HUES6 (cell line): ENCODE measurements around the gene S1PR5.

Experiments used
- H3K27ac ChIP-seq: 2 replicates; pipeline ENCODE4 v1.7.0; 2013; ENCODE audit warnings: low read depth, mild to moderate bottlenecking, low read length, inconsistent platforms
- H3K27me3 ChIP-seq: 2 replicates; pipeline ENCODE4 v1.6.1; 2013; ENCODE audit warnings: low read length; ENCODE audit not compliant: control insufficient read depth, insufficient read depth
- H3K36me3 ChIP-seq: 2 replicates; pipeline ENCODE4 v1.6.1; 2013; ENCODE audit warnings: low read length; ENCODE audit not compliant: control insufficient read depth, insufficient read depth
- H3K4me1 ChIP-seq: 2 replicates; pipeline ENCODE4 v1.6.1; 2013; ENCODE audit warnings: low read length; ENCODE audit not compliant: control insufficient read depth, insufficient read depth
- H3K4me3 ChIP-seq: 2 replicates; pipeline ENCODE4 v1.5.1; 2013; ENCODE audit warnings: low read depth, low read length
- H3K9ac ChIP-seq: one replicate; pipeline ENCODE4 v1.6.1; 2013; ENCODE audit warnings: mild to moderate bottlenecking, low read length
- H3K9me3 ChIP-seq: 2 replicates; pipeline ENCODE4 v1.6.1; 2013; ENCODE audit warnings: low read depth, low read length; ENCODE audit not compliant: control insufficient read depth, insufficient read depth

S1PR5 gene

GRCh38 chr19:10497371-10497770 is 19.9 kb downstream of the S1PR5 start:
- H3K4me1 ChIP-seq, result peaks cover 18% of the 10 kb centered on the region
- no peak overlapping the region for H3K27ac ChIP-seq
- H3K36me3 ChIP-seq, result peaks cover 45% of the 10 kb centered on the region

GRCh38 chr19:10491472-10492047 is 25.7 kb downstream of the S1PR5 start:
- H3K27ac ChIP-seq, result no peak overlapping the region
- no peak overlapping the region for H3K4me3 ChIP-seq
- no peak overlapping the region for H3K9ac ChIP-seq
- H3K4me1 ChIP-seq, result no peaks in the 10 kb centered on the region
- no peaks in the 10 kb centered on the region for H3K9me3 ChIP-seq
- no peaks in the 10 kb centered on the region for H3K27me3 ChIP-seq
- peaks cover 71% of the 10 kb centered on the region for H3K36me3 ChIP-seq

More at GRCh38 chr19:10497371-10497770, 19.9 kb downstream of the S1PR5 start:
- Histone ChIP-seq H3K27me3 (no peaks in the 10 kb centered on the region), H3K9me3 (no peaks in the 10 kb centered on the region), H3K4me3 (no peak overlapping the region), H3K9ac (no peak overlapping the region)

- Histone ChIP-seq H3K36me3 (peaks cover 60% of the 10 kb centered on the region), H3K4me3 (no peak overlapping the region), H3K9ac (no peak overlapping the region), H3K27me3 (no peaks in the 10 kb centered on the region), H3K27ac (no peak overlapping the region), H3K4me1 (no peaks in the 10 kb centered on the region), H3K9me3 (no peaks in the 10 kb centered on the region)
These were observed 30.7 kb downstream of the S1PR5 start for GRCh38 chr19:10486551-10486950.

GRCh38 chr19:10478903-10479384 is 38.3 kb downstream of the S1PR5 start:
- Histone ChIP-seq H3K27me3 (peaks cover 9% of the 10 kb centered on the region), H3K4me1 (no peaks in the 10 kb centered on the region), H3K9me3 (no peaks in the 10 kb centered on the region), H3K36me3 (no peaks in the 10 kb centered on the region), H3K9ac (no peak overlapping the region), H3K27ac (no peak overlapping the region), H3K4me3 (no peak overlapping the region)

- H3K27me3 ChIP-seq, result peaks cover 9% of the 10 kb centered on the region
- H3K27ac ChIP-seq, result no peak overlapping the region
- H3K9me3 ChIP-seq, result no peaks in the 10 kb centered on the region
- no peak overlapping the region for H3K9ac ChIP-seq
- H3K36me3 ChIP-seq, result no peaks in the 10 kb centered on the region
- H3K4me3 ChIP-seq, result no peak overlapping the region
- no peaks in the 10 kb centered on the region for H3K4me1 ChIP-seq
These were observed 38.8 kb downstream of the S1PR5 start for GRCh38 chr19:10478476-10478875.

- no peaks in the 10 kb centered on the region for H3K9me3 ChIP-seq
- no peaks in the 10 kb centered on the region for H3K36me3 ChIP-seq
- H3K27me3 ChIP-seq, result peaks cover 9% of the 10 kb centered on the region
- no peak overlapping the region for H3K27ac ChIP-seq
- no peak overlapping the region for H3K4me3 ChIP-seq
- no peaks in the 10 kb centered on the region for H3K4me1 ChIP-seq
- H3K9ac ChIP-seq, result no peak overlapping the region
These were observed 42.2 kb downstream of the S1PR5 start for GRCh38 chr19:10474962-10475451.

GRCh38 chr19:10473192-10473591 is 44.1 kb downstream of the S1PR5 start:
- H3K27ac ChIP-seq, result no peak overlapping the region
- H3K36me3 ChIP-seq, result no peaks in the 10 kb centered on the region
- no peaks in the 10 kb centered on the region for H3K9me3 ChIP-seq
- H3K4me1 ChIP-seq, result no peaks in the 10 kb centered on the region
- no peak overlapping the region for H3K9ac ChIP-seq
- no peak overlapping the region for H3K4me3 ChIP-seq
- H3K27me3 ChIP-seq, result no peaks in the 10 kb centered on the region

GRCh38 chr19:10471909-10472308 is 45.3 kb downstream of the S1PR5 start:
- Histone ChIP-seq H3K27ac (no peak overlapping the region), H3K9ac (no peak overlapping the region), H3K4me1 (no peaks in the 10 kb centered on the region), H3K27me3 (no peaks in the 10 kb centered on the region), H3K36me3 (peaks cover 4% of the 10 kb centered on the region; the same call in 1 of the 2 replicates), H3K9me3 (no peaks in the 10 kb centered on the region), H3K4me3 (no peak overlapping the region)

GRCh38 chr19:10468133-10468532 is 49.1 kb downstream of the S1PR5 start:
- H3K9ac ChIP-seq, result no peak overlapping the region
- peaks cover 6% of the 10 kb centered on the region; the same call in 1 of the 2 replicates for H3K36me3 ChIP-seq
- H3K27me3 ChIP-seq, result no peaks in the 10 kb centered on the region
- H3K27ac ChIP-seq, result no peak overlapping the region
- H3K9me3 ChIP-seq, result no peaks in the 10 kb centered on the region
- H3K4me1 ChIP-seq, result no peaks in the 10 kb centered on the region
- H3K4me3 ChIP-seq, result no peak overlapping the region

GRCh38 chr19:10467104-10467706 is 50.0 kb downstream of the S1PR5 start:
- no peaks in the 10 kb centered on the region for H3K27me3 ChIP-seq
- no peaks in the 10 kb centered on the region for H3K4me1 ChIP-seq
- H3K9ac ChIP-seq, result no peak overlapping the region
- no peak overlapping the region for H3K27ac ChIP-seq
- no peaks in the 10 kb centered on the region for H3K9me3 ChIP-seq
- no peak overlapping the region for H3K4me3 ChIP-seq
- H3K36me3 ChIP-seq, result peaks cover 6% of the 10 kb centered on the region; the same call in 1 of the 2 replicates

GRCh38 chr19:10464456-10464855 is 52.8 kb downstream of the S1PR5 start:
- Histone ChIP-seq H3K27me3 (no peaks in the 10 kb centered on the region), H3K9ac (no peak overlapping the region), H3K36me3 (peaks cover 6% of the 10 kb centered on the region; the same call in 1 of the 2 replicates), H3K4me3 (no peak overlapping the region), H3K9me3 (no peaks in the 10 kb centered on the region), H3K27ac (no peak overlapping the region), H3K4me1 (peaks cover 4% of the 10 kb centered on the region; the same call in 1 of the 2 replicates)
